DMS153 (cell line): ENCODE measurements around the gene CHCHD10.

Experiments used
- DNase-seq: peaks from one replicate; lab custom pipeline; 2025; lab: John Stamatoyannopoulos, UW

Gene CHCHD10

DNA sequence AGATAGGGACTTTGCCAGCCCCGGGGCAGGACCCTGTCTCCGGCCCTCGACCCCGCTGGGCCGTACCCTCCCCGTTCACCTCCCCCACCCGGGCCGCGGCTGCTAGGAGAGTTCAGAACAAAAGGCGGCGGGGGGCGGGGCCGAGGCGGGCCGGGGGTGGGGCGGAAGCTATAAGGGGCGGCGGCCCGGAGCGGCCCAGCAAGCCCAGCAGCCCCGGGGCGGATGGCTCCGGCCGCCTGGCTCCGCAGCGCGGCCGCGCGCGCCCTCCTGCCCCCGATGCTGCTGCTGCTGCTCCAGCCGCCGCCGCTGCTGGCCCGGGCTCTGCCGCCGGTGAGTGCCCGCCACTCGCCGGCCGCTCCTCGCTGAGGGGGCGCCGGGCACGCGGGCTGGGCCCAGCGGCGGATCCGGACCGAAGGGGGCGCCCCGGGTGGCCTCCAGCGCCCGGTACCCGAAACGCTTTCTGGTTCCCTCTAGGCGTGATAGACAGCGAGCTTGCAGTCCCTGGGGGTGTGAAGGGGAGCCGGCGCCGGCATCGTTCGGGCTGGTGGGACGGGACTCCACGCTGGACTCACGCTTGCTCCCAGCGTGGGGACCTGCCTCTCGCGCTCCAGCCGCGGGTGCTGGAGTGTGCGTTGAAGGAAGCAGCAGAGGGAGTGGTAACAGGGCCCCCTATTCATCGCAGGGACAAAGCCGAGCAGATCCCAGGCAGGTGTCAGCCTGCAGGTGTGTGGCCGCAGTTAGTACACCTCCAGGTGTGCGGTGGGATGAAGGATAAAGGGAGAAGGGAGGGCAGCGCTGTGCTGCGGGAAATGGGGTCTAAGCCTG lies 5.1 kb upstream of the CHCHD10 start, which contains the start of gene MMP11:
MMP11 (plus strand) TSS at position 201 of the 825 bp plus-strand sequence; CDS start at position 223, 22 bp downstream.
- peak; percentile 22 for DNase-seq

DNA sequence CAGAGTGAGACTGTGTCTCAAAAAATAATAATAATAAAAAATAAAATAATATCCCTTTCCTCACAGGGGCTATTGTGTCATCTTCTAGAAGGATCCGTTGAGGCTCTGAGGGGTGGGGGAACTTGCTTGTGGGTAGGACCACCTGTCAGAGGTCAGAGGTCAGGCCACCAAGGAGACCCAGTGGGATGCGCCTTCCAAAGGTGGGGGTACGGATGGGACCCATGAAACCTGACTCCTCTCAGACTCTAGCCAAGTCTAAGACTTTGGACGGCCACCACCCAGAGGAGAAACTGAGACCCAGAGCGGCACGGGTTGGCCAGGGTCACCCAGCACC lies 4.5 kb upstream of the CHCHD10 start:
- no peak for DNase-seq

DNA sequence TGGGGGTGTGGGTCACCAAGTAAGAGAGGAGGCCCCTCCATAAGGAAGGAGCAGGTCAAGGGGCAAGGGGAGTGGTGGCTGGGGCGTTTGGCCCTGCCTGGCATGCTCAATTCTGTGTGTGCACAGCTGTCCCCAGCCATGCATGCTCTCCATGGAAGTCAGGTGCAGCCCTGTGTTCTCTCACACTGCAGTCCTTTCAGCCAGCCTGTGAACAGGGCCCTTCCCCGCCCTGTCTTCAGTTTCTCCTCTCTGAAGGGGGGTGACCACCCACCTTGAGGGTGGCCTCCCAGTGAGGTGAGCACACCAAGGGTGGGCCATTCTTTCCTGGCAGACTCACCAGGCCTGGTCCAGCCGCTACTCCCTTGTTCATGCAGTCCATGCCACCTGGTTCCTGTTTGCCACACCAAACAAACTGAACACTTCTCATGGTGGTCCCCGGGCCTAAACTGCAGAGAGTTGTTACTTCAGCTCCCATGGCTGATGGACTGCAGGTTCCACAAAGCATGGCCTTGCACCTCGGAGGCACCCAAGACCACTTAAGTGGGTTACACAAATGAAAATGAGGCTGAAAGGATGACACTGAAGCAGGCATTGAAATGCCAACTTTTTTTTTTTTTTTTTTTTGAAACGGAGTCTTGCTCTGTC lies 1.7 kb upstream of the CHCHD10 start:
- DNase-seq: no peak

DNA sequence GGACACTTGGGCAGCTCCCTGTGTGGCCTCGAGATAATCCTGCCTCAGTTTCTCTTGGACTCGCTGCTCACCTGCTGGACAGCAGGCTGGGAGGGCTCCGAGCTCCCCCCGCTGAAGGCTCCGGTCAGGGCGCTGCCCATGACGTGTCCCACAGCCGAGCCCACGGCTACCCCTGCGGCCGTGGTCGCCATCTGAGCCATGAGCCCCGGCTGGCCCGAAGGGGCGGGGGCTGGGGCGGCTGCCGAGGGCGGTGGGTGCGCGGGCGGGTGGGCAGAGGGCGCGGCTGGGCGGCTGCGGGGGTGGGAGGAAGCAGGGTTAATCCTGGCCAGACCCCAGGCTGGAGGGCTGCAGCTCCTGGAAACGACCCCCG lies 484 bp downstream of the CHCHD10 start:
- no peak for DNase-seq

DNA sequence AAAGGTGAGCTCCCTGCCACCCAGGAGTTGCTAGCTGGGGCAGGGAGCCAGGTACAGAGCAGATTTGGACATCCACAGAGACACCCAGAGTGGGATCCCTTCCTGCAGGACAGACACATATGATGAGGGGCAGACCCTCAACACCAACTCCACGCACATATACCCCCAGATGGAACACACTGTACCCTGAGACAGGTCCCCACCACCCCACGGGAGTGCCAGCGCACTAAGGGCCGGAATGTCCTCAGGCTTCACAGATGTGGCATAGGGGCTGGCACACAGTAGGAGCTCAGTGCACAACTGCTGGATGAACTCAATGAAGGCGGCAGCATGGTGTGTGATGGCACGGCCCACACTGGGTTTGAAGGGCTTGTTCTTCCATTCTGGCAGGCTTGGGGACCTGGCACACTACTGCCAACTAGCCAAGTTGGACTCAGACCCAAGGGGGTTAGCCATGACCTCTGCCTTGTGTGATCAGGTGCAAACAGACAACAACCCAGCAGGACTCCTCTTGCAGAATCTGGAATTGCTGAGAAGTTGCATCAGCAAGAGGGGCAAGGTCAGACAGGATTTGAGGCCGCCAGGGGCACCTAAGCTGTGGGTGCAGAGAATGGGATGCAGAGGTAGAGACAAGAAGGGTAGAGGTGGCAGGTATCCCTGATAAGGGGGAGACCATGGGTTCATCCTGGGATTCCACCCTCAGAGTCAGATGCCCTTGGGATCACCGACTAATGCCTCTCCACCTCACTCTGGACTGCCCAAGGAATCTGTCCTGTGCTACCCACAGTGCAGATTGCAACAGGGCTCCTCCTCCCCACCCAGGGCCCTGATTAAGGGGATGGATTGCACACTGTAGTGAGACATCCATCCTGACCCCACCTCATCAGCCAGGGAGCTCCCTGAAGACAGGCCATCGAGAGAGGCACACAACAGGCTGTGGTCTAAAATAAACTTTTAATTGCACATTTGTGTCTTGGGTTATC lies 2.6 kb downstream of the CHCHD10 start:
- no peak for DNase-seq

DNA sequence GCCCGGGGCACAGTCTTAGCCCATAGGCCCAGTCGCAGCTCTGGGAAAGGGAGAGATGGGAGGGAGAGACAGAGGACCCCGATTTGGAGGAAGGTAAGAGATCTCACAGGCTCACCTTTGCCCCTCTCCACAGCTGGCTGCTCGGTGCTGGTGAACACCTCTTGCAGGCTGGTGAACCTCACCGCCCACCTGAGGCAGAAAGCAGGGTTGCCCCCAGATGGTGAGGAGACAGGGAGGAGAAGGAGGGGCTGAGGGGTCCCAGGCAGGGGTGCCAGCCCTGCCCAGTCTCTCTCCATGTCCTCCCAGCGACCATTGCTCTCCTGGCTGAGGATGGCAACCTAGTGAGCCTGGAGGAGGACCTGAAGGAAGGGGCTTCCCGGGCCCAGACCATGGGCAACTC lies 3.8 kb downstream of the CHCHD10 start:
- DNase-seq: no peak

DNA sequence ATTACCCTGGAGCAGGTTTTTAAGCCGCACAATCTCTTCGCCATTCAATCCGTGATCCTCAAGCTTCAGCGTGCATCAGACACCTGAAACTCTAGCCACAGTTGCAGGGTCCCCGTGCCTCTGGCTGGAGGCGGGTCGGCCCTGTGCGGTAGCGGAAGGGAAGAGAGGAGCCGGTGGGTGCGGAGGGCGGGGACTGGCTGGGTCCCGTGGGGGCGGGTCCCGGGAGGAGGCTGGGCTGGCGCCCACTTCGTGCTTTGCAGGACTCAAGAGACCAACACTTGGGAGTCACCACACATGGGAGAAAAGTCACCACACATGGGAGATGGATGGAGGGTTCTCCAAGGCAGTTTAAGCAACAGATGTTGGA lies 4.2 kb downstream of the CHCHD10 start:
- peak; percentile 33 for DNase-seq

DNA sequence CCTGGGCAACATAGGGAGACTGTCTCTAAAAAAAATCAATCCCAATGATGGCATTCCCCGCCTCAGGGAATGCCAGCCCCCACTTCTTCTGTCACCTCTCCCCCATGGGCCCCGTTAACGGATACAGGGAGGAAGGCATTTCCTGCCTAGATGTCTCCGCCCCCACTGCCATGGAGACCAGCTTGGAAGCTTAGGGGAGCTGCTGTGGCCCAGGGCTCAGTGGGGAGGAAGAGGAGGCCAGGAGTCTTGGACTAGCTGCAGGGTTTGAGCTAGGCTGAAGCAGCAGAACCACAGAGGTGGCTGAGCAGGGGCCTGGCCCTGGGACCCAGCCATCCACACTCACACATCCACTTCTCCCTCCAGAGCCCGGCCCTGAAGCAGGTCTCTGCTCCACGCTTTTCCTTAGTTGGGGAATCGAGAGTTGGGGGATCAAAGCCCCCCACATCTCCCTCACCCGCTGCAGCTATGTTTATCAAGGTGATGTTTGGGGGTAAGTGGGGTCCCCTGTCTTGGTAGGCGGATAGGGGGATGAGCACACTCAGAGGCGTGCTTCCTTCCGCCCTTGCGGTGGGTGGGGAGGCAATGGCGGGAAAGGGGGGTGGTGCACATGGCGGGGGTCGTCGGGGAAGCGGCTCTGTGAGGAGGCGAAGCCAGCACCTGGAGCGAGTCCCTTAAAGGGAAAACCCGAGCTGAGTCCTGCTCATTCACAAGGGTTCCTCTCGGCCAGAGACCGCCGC lies 4.8 kb downstream of the CHCHD10 start, which contains the start of gene C22orf15:
C22orf15 (plus strand) TSS at position 149 of the 737 bp plus-strand sequence; CDS start at position 466, 317 bp downstream.
- no peak for DNase-seq

DNA sequence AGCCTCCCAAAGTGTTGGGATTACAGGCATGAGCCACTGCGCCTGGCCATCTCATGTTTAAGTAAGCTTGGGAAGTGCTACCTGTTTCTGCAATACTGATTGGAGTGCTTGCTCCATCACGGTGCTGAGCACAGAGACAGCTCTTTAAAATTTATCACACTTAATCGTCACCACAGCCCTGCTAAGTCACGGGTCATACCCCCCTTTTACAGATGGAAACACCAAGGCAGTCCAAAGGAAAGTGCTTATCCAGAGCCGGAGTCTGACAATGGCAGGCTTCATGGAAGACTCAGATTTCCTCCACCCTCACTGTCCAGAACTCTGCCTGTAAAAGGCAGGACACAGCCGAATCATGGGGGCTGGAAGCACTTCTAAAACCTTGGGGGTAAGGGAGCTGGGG lies 7.7 kb downstream of the CHCHD10 start:
- no peak for DNase-seq

DNA sequence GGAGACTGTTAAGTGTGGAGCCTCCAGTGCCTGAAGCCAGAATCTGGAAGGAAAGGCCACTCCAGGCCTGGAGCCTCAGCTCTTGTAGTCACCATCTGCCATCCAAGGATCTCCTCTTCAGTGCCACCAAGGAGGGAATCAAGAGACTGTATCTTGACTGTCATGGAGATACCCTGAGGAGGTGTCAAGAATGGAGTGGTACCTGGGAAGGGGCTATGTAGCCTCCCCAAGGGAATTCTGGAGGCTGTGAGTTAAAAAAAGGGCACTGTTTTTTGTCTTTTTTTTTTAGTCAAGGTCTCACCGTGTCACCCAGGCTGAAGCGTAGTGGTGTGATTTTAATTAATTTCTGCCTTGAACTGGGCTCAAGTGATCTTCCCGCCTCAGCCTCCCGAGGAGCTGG lies 8.2 kb downstream of the CHCHD10 start:
- DNase-seq: no peak

DNA sequence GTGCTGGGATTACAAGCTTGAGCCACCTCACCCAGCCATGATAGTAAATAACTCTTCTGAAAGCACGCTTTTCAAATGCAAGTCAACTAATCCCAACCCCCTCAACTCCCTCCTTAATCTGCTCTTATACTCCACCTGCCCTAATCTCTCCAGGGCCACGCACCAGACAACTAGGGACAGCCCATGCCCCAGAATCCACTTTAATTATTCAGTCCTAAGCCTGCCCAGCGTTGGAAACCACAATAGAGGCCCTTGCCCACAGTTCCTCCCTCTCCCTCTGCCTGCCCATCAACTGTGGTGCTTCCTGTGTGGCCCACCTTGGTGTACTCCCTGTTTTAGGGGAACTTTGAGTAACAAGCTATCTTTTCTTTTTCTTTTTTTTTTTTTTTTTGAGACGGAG lies 10.9 kb downstream of the CHCHD10 start:
- no peak for DNase-seq

DNA sequence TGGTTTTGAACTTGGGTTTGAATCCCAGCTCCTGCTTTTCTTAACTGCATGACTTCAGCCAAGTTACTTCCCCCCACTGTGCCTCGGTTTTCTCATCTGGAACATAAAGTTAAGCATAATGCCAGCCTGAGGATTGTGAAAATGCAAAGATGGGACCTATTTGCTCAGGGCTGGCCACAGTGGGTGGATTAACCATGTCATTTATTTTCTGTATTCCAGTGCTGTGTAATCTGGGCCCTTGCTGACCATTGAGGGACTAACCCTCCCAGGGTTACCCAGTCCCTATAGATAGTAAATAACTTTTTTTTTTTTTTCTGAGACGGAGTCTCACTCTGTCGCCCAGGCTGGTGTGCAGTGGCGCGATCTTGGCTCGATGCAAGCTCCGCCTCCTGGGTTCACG lies 12.1 kb downstream of the CHCHD10 start:
- DNase-seq: no peak

DNA sequence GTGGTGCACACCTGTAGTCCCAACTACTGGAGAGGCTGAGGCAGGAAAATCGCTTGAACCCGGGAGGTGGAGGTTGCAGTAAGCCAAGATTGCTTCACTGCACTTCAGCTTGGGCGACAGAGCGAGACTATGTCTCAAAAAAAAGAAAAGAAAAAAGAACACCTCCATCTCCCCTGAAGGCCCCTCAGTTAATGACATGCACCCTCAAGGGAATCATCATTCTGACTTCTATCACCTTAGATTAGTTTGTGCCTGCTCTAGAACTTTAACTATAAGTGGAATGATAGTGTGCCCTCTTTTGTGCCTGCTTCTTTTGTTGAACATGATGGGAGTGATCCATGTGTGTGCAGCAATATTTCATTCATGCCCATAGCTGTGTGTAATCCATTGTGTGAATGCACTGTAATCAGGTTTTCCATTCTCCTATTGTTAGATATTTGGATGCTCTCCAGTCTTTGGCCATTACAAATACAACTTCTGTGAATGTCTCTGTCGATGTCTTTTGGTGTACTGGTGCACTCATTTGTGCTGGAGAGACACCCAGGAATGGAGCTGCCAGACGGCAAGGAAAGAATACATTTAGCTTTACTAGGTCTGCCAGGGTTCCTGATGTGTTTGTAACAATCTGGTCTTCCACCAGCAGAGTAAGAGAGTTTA lies 12.7 kb downstream of the CHCHD10 start:
- DNase-seq: no peak

DNA sequence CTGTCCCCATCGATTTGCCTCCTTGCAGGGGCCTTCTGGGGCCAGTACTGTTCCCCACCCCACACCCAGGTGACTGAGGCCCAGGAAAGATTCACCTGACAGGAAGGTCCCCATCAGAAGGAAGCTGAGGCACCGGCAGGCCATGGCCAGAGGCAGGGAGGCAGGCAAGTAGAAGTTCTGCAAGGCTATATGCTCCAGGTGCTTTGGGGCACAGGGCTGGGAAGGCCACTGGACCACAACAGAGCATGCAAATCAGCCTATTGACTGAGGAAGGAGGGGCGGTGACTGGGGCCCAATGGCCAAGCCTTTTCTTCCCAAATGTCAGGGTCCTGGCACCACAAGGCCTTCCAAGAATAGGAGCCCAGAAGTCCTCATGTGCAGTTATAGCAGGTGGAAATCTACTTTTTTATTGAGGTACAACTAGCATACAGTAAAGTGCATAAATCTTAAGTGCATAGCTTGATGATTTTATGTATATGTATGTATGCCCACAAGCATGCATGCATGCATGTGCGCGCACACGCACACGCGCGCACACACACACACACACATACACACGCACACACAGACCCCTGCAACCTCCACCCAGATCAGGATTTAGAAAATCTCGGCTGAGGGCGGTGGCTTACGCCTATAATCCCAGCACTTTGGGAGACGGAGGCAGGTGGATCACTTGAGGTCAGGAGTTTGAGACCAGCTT lies 13.4 kb downstream of the CHCHD10 start, which contains the start of gene VPREB3:
VPREB3 (minus strand) TSS at position 206 of the 700 bp plus-strand sequence; CDS start at position 144, 62 bp downstream.
- no peak for DNase-seq

DNA sequence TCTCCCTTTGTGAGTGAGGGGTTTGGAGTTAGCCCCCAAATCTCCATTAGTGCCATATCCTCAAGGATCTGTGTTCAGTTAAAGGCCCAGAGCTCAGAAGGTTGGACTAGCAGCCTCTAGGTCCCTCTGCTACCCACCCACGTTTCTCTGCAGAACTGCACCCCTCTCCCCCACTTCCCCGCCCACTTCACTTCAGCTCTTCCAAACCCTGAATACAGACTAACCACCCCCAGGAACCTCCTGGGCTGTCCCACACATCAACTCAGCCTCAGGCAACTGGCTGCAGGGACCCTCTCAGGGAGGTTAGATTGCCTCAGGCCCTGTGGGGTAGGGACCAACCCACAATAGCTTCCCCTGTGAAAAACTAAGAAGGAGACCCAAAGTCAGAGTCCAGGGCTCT lies 14.4 kb downstream of the CHCHD10 start:
- DNase-seq: no peak

DNA sequence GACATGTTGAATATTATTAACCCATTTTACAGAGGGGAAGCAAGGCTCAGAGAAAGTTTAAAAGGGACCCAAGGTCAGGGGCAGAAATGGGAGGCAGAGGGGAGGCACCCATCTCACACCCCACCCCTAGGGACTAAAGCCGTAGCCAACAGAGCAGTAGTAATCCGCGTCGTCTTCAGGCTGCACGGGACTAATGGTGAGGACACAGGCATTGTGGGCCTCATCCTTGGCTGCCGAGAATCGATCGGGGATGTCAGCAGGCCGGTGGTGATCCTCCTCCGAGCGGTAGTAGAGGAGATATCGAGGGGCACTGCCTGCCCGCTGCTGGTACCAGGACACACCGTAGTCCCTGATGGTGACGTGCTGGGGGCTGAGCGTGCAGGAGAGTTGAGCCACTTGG lies 15.0 kb downstream of the CHCHD10 start:
- DNase-seq: no peak

DNA sequence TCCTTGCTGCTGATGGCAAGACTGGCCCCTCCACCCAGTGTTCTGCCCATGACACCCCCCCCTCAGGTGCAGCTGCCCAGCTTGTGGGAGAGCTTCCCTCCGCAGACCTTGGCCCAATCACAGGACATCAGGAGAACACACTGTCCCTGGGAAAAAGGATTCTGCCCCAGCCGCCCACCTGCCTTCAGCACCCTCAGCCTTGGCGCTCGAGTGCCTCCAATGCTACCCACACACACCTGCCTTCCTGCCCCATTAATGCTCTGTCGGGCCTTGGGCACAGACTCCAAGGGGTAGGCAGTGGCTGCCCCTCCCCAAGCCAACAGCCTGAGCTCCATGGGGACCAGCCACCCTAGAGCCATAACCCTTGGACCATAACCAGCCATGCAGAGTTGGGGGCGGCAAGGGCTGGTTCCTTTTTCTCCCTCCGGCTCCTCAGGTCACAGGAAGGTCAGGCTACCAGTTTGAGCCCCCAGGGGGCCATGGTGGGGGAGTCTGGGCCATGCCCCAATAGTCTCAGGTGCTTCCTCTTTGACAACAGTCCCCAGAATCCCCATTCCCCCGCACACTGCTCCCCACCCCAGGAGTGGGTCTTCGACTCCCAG lies 15.6 kb downstream of the CHCHD10 start:
- no peak for DNase-seq

DNA sequence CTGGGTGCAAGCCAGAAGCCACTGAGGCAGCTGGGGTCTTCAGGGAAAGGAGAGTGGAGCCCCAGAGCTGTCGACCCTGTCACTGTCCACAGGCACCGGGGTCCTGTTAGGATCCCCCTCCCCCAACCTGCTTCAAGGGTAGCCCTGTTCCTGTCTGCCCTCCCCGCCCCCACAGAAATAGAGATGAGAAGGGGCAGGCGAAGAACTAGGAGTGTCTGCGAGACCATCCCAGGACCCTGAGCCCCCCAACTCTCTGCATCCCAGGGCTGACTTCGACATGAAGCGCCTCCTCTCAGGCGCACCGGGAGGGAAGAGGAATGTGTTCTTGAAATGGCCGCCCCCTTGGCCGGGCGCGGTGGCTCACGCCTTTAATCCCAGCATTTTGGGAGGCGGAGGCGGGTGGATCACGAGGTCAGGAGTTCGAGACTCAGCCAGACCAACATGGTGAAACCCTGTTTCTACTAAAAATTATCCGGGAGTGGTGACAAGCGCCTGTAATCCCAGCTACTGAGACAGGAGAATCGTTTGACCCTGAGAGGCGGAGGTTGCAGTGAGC lies 16.3 kb downstream of the CHCHD10 start:
- DNase-seq: no peak

DNA sequence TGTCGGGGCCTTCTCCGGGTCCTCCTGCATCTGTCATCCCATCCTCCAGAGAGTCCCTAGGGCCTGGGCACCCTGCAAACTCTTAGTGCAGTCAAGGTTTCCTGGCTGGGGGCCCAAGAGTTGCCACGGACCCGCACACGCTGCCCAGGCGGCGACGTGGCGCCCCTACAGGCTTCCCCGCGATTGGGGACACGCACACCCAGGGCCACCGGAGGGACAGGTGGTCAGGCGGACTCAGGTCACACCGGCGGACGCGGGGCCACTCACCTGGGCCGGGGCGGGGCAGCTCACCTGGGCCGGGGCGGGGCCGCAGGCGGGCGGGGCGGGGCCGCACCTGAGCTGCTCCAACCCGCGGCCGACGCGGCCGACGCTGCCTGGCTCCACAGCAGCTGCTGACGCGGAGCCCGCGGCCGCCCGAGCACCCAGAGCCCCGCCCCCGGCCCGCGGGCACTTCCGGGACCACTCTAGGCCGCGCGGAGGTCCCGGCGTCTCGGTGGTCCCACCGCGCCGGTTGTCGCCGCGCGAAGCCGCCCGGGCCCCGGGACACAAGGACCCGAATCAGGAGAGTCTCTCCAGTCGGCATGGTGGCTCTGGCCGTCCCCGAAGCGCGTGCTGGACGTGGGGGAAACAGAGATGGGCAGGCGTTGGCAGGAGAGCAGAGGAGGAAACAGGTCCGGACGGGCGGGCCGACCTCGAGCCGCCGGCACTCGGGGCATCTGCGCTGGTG lies 16.9 kb downstream of the CHCHD10 start, which contains the start of gene ZNF70:
ZNF70 (minus strand) TSS at position 399 of the 727 bp plus-strand sequence. CDS start 5,972 bp downstream, outside the sequence.
- DNase-seq: peak; percentile 72
